ENCODE measurements around the gene CELF1.
A peak's percentile ranks its signal among the peaks of the same experiment; 100 is the strongest.
"Not testable (repeated sequence)": the region's sequence is repeated elsewhere in the genome, so short reads cannot be mapped to it uniquely, and the experiment has no call there.

Gene CELF1

GRCh38 chr11:47572715-47573255 is 19.9 kb upstream of the CELF1 start:
- DNase-seq, result no peak

- DNase-seq, result no peak
Measured at GRCh38 chr11:47571895-47572294, 19.0 kb upstream of the CELF1 start.

GRCh38 chr11:47571357-47571729 is 18.4 kb upstream of the CELF1 start:
- DNase-seq, result no peak

- DNase-seq, result no peak
Measured at GRCh38 chr11:47570651-47571356, 17.9 kb upstream of the CELF1 start.

GRCh38 chr11:47569646-47570045 is 16.7 kb upstream of the CELF1 start:
- no peak for DNase-seq

GRCh38 chr11:47566149-47566698 is 13.3 kb upstream of the CELF1 start:
- DNase-seq, result no peak

- DNase-seq, result peak; percentile 78
Measured at GRCh38 chr11:47565340-47566148, 12.6 kb upstream of the CELF1 start, which contains the start of gene PTPMT1. PTPMT1 (plus strand) TSS chr11:47565599; CDS start chr11:47565623, 24 bp downstream.

GRCh38 chr11:47564933-47565339 is 12.0 kb upstream of the CELF1 start:
- DNase-seq, result no peak

GRCh38 chr11:47564366-47564765 is 11.4 kb upstream of the CELF1 start:
- not testable (repeated sequence) for DNase-seq

- not testable (repeated sequence) for DNase-seq
Measured at GRCh38 chr11:47562393-47562792, 9.5 kb upstream of the CELF1 start.

GRCh38 chr11:47560426-47560825 is 7.5 kb upstream of the CELF1 start:
- no peak for DNase-seq

- DNase-seq, result no peak
Measured at GRCh38 chr11:47558695-47559094, 5.8 kb upstream of the CELF1 start.

- not testable (repeated sequence) for DNase-seq
Measured at GRCh38 chr11:47557004-47557403, 4.1 kb upstream of the CELF1 start.

GRCh38 chr11:47553406-47553743 is 443 bp upstream of the CELF1 start:
- DNase-seq, result no peak

- DNase-seq, result no peak
Measured at GRCh38 chr11:47552056-47552565, 821 bp downstream of the CELF1 start.

GRCh38 chr11:47551086-47551485 is 1.8 kb downstream of the CELF1 start:
- no peak for DNase-seq

GRCh38 chr11:47550288-47551047 is 2.5 kb downstream of the CELF1 start:
- no peak for DNase-seq

GRCh38 chr11:47546274-47546673 is 6.7 kb downstream of the CELF1 start:
- DNase-seq, result not testable (repeated sequence)

- DNase-seq, result no peak
Measured at GRCh38 chr11:47545298-47545697, 7.6 kb downstream of the CELF1 start.

GRCh38 chr11:47541070-47541469 is 11.9 kb downstream of the CELF1 start:
- DNase-seq, result no peak

- DNase-seq, result no peak
Measured at GRCh38 chr11:47539681-47540039, 13.3 kb downstream of the CELF1 start.

GRCh38 chr11:47538741-47539565 is 14.0 kb downstream of the CELF1 start:
- DNase-seq, result no peak

All from right forelimb (tissue), 1 donor.